Keratinocyte (primary cell): ENCODE measurements around the gene UBE2E3.

ENCODE experiments used
- CTCF ChIP-seq, 3 experiments: IDR thresholded peaks in 1 of 3; conservative IDR thresholded peaks in 1 of 3; optimal IDR thresholded peaks in 1 of 3; 2 replicates in 2 of 3; 3 replicates in 1 of 3; pipeline versions ENCODE3 to v1.5.1; 2011; ENCODE audit warnings: low read length in 3 of 3, mild to moderate bottlenecking in 3 of 3, moderate library complexity in 2 of 3, control low read depth in 1 of 3, inconsistent platforms in 1 of 3; ENCODE audit not compliant: insufficient read depth in 2 of 3; ENCODE audit errors: extremely low read depth in 1 of 3
- EZH2 ChIP-seq: IDR thresholded peaks from one replicate; pipeline ENCODE4 v1.6.1; 2012; ENCODE audit warnings: inconsistent platforms, mild to moderate bottlenecking, low read length, moderate library complexity

GRCh38 chr2:180979749-180980105 is 678 bp upstream of the UBE2E3 start:
- TF ChIP-seq CTCF (optimal IDR thresholded peaks at IDR 0.05 in 1 of 3, IDR thresholded peaks at IDR 0.05 in 1 of 3, conservative IDR thresholded peaks at IDR 0.05 in 1 of 3; ENCODE audit: extremely low read depth in 1 of 3, insufficient read depth in 2 of 3, low read length in 3 of 3) (no peak), EZH2 (no peak)
